Nephron (organoid): ENCODE measurements around the gene TCN2.
"Not testable (repeated sequence)": the region's sequence is repeated elsewhere in the genome, so short reads cannot be mapped to it uniquely, and the experiment has no call there.

ENCODE experiments used
- H3K27ac Mint-ChIP-seq, 3 experiments: 2 replicates each; pipeline ENCODE4 v1.8.0; 2020; ENCODE audit warnings: mixed read lengths in 3 of 3, mild to moderate bottlenecking in 2 of 3, moderate library complexity in 1 of 3
- H3K27me3 Mint-ChIP-seq: 2 replicates; pipeline ENCODE4 v1.8.0; 2021; ENCODE audit warnings: low read depth, mild to moderate bottlenecking, moderate library complexity, mixed read lengths
- H3K36me3 Mint-ChIP-seq: 2 replicates; pipeline ENCODE4 v1.8.0; 2020; ENCODE audit warnings: low read depth, mixed read lengths
- H3K4me1 Mint-ChIP-seq: 2 replicates; pipeline ENCODE4 v1.8.0; 2020; ENCODE audit warnings: mixed read lengths
- H3K4me3 Mint-ChIP-seq, 3 experiments: 2 replicates each; pipeline ENCODE4 v1.8.0; 2020; ENCODE audit warnings: mild to moderate bottlenecking in 3 of 3, mixed read lengths in 3 of 3, moderate library complexity in 2 of 3
- H3K9me3 Mint-ChIP-seq: 2 replicates; pipeline ENCODE4 v1.8.0; 2020; ENCODE audit warnings: mixed read lengths
- TF ChIP-seq, protein P1 (sequence below), 3 experiments: fragments of 200-600 bp; sonication (generic); IDR thresholded peaks; one replicate each; pipeline ENCODE4 v1.5.0; 2021; ENCODE audit warnings: antibody characterized with exemption in 3 of 3; ENCODE audit not compliant: unreplicated experiment in 3 of 3

The TCN2 gene

GRCh38 chr22:30614879-30615278 lies 7.9 kb downstream of the TCN2 start:
- Mint-ChIP-seq H3K4me1 (no peaks in the 10 kb centered on the region), H3K27ac (no peak overlapping the region), H3K4me3 (no peak overlapping the region), H3K36me3 (peaks cover 47% of the 10 kb centered on the region), H3K27me3 (no peaks in the 10 kb centered on the region), H3K9me3 (no peaks in the 10 kb centered on the region)
- TF ChIP-seq, protein P1, sequence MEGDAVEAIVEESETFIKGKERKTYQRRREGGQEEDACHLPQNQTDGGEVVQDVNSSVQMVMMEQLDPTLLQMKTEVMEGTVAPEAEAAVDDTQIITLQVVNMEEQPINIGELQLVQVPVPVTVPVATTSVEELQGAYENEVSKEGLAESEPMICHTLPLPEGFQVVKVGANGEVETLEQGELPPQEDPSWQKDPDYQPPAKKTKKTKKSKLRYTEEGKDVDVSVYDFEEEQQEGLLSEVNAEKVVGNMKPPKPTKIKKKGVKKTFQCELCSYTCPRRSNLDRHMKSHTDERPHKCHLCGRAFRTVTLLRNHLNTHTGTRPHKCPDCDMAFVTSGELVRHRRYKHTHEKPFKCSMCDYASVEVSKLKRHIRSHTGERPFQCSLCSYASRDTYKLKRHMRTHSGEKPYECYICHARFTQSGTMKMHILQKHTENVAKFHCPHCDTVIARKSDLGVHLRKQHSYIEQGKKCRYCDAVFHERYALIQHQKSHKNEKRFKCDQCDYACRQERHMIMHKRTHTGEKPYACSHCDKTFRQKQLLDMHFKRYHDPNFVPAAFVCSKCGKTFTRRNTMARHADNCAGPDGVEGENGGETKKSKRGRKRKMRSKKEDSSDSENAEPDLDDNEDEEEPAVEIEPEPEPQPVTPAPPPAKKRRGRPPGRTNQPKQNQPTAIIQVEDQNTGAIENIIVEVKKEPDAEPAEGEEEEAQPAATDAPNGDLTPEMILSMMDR (IDR thresholded peaks at IDR 0.05; ENCODE audit: unreplicated experiment in 3 of 3) = no peak

- TF ChIP-seq, protein P1 (IDR thresholded peaks at IDR 0.05; ENCODE audit: unreplicated experiment in 3 of 3) = no peak
- H3K27me3 Mint-ChIP-seq = no peaks in the 10 kb centered on the region
- H3K36me3 Mint-ChIP-seq = peaks cover 49% of the 10 kb centered on the region
- no peaks in the 10 kb centered on the region for H3K9me3 Mint-ChIP-seq
- no peak overlapping the region for H3K27ac Mint-ChIP-seq
- H3K4me3 Mint-ChIP-seq = no peak overlapping the region
- H3K4me1 Mint-ChIP-seq = no peaks in the 10 kb centered on the region
Measured at GRCh38 chr22:30615543-30615954, 8.6 kb downstream of the TCN2 start.

DNA sequence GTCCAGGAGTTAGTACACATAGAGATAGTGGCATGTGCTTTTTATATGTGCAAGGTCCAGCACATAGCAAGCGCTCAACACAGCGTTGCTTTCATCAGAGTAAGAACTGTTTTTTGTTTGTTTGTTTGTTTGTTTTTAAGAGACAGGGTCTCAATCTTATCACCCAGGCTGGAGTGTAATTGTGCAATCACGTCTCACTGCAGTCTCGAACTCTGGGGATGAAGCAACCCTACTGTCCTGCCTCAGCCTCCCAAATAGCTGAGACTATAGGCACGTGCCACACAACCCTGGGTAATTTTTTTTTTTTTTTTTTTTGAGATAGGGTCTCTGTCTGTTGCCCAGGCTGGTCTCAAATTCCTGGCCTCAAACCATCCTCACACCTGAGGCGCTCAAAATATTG lies 10.8 kb downstream of the TCN2 start:
- Mint-ChIP-seq H3K36me3 (peaks cover 55% of the 10 kb centered on the region), H3K27me3 (no peaks in the 10 kb centered on the region), H3K27ac (no peak overlapping the region), H3K4me3 (no peak overlapping the region), H3K9me3 (no peaks in the 10 kb centered on the region), H3K4me1 (no peaks in the 10 kb centered on the region)
- TF ChIP-seq, protein P1 (IDR thresholded peaks at IDR 0.05; ENCODE audit: unreplicated experiment in 3 of 3) = no peak

DNA sequence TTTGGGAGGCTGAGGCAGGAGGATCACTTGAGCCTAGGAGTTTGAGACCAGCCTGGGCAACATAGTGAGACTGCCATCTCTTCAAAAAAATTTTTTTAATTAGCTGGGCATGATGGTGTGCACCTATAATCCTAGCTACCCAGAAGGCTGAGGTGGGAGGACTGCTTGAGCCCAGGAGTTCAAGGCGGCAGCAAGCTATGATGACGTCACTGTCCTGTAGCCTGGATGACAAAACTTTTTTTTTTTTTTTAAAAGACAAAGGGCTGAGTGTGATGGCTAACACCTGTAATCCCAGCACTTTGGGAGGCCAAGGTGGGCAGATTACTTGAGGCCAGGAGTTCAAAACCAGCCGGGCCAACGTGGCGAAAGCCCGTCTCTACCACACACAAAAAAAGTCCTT lies 12.9 kb downstream of the TCN2 start:
- not testable (repeated sequence) for H3K27me3 Mint-ChIP-seq, H3K27ac Mint-ChIP-seq, H3K4me3 Mint-ChIP-seq, H3K9me3 Mint-ChIP-seq, H3K4me1 Mint-ChIP-seq
- H3K36me3 Mint-ChIP-seq = peaks cover 51% of the 10 kb centered on the region

GRCh38 chr22:30626413-30626812 lies 19.4 kb downstream of the TCN2 start:
- Mint-ChIP-seq H3K36me3 (peaks cover 19% of the 10 kb centered on the region), H3K4me1 (no peaks in the 10 kb centered on the region), H3K27me3 (no peaks in the 10 kb centered on the region), H3K9me3 (peaks cover 2% of the 10 kb centered on the region), H3K4me3 (no peak overlapping the region), H3K27ac (no peak overlapping the region)
- TF ChIP-seq, protein P1 (IDR thresholded peaks at IDR 0.05; ENCODE audit: unreplicated experiment in 3 of 3) = no peak

- peaks cover 10% of the 10 kb centered on the region for H3K36me3 Mint-ChIP-seq
- H3K4me1 Mint-ChIP-seq = no peaks in the 10 kb centered on the region
- H3K4me3 Mint-ChIP-seq = no peak overlapping the region
- TF ChIP-seq, protein P1 (IDR thresholded peaks at IDR 0.05; ENCODE audit: unreplicated experiment in 3 of 3) = no peak
- H3K27me3 Mint-ChIP-seq = no peaks in the 10 kb centered on the region
- no peak overlapping the region for H3K27ac Mint-ChIP-seq
- H3K9me3 Mint-ChIP-seq = peaks cover 2% of the 10 kb centered on the region
Measured at GRCh38 chr22:30627471-30627870, 20.5 kb downstream of the TCN2 start.
